HG02970 (cell line): Measurements from ENCODE around the gene RRN3.
"Not testable (repeated sequence)": the region's sequence is repeated elsewhere in the genome, so short reads cannot be mapped to it uniquely, and the experiment has no call there.

ENCODE experiments used
- ATAC-seq: cut with Tn5 transposase; IDR thresholded peaks from one replicate; pipeline ENCODE4 v1.9.1; 2021; ENCODE audit warnings: mild to moderate bottlenecking, moderate library complexity, moderate number of reproducible peaks; ENCODE audit not compliant: unreplicated experiment, low FRiP score

RRN3 gene, protein sequence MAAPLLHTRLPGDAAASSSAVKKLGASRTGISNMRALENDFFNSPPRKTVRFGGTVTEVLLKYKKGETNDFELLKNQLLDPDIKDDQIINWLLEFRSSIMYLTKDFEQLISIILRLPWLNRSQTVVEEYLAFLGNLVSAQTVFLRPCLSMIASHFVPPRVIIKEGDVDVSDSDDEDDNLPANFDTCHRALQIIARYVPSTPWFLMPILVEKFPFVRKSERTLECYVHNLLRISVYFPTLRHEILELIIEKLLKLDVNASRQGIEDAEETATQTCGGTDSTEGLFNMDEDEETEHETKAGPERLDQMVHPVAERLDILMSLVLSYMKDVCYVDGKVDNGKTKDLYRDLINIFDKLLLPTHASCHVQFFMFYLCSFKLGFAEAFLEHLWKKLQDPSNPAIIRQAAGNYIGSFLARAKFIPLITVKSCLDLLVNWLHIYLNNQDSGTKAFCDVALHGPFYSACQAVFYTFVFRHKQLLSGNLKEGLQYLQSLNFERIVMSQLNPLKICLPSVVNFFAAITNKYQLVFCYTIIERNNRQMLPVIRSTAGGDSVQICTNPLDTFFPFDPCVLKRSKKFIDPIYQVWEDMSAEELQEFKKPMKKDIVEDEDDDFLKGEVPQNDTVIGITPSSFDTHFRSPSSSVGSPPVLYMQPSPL

DNA sequence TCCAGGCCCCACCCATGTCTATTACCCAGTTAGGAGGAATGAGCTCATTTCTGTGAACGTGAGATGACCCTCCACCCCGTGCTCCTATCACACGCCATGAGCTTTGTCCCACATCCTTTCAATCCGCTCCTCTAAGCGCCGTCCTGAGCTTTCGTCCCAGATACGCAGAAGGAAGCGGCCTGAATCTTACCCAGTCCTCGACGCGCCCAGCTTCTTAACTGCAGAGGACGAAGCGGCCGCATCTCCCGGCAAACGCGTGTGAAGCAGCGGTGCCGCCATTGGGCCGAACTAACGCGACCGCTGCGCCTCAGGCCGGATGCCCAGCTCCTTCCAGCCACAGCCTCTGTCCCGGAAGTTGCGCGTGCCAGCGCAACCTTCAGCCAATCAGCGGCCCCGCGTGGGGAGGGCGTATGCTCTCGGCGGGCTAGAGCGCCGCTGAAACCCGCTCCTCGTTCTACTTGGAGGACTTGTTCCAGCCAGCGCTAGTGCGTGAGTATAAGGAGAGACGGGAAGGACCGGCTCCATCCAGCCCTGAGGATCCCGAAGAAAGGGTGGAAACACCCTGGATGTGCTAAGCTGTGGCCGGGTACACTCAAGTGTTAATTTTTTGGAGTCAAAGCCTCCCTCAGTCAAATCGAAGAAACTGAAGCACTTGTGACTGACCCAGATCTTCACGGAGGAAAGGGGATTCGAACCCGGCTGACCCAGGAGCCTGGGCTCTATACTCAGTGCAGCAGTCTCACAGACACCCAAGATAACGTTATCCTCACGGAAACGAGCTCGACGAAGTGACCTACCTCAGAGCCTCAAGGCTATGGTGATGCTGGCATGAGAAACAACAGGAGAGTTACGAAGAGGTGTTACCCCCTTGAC lies at the start of gene RRN3:
Gene RRN3 (minus strand): TSS at position 318 of the 873 bp plus-strand sequence. CDS start 39 bp downstream, at position 279.
- ATAC-seq = peak; percentile 93

DNA sequence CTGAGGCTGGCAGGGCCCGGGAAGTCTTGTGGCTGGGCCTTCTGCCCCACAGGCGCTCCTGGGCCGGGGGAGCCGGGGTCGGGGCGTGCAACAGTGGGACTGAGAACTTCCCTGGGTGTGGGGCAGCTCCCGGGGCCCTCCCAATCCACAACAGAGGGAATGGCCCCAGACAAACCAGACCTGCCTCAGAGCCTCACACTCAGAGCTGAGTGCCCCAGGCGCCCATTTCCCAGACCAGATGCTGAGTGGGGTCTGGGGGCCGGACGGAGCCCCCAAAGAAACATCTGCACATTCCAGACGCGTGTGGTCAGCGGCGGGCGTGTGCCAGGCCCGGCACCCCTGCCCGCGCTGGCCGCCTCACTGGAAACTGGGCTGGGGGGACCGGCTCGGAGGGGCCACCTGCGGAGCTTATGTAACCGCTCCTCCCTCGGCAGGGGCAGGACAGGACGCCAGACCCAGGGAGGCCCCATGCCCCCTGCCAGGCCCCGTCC lies 49.6 kb upstream of the RRN3 start:
- ATAC-seq = not testable (repeated sequence)

GRCh38 chr16:15142891-15143600 lies 49.0 kb upstream of the RRN3 start:
- not testable (repeated sequence) for ATAC-seq

DNA sequence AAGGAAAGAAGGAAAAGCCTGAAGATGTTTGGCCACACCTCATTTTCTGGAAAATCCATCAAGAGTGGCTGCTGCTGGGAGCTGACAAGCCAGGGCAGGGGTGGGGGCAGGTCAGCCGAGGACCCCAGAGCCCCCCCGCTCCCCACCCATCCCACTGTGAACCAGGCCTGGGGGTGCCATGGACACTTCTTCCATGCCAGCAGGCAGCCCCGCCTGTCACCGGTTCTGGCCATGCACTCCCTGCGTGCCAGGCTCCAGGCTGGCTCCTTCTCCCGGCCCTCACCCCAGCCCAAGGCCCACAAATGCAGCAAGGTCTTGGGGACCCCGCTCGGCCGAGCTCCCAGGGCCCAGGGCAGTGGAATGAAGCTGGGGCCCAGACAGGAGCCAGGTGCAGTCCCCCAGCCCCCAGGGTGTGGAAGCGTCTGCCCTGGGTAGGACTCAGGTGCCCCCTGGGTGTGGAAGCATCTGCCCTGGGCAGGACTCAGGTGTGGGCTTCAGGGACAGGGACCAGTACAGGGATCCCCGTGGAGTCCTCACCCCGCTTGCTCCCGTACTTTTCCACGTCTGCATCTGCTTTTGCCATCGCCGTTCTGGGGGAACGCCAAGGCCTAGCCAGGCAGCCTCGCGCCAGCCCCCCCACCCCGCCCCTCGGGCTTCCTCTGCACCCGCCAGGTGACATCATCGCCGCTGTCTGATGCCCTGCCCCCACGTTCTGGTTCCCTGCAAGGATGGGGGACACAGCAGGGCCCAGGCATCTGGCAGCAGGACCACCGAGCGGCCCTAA lies 48.2 kb upstream of the RRN3 start:
- ATAC-seq = not testable (repeated sequence)

GRCh38 chr16:15141586-15141985 lies 47.5 kb upstream of the RRN3 start:
- no peak for ATAC-seq

DNA sequence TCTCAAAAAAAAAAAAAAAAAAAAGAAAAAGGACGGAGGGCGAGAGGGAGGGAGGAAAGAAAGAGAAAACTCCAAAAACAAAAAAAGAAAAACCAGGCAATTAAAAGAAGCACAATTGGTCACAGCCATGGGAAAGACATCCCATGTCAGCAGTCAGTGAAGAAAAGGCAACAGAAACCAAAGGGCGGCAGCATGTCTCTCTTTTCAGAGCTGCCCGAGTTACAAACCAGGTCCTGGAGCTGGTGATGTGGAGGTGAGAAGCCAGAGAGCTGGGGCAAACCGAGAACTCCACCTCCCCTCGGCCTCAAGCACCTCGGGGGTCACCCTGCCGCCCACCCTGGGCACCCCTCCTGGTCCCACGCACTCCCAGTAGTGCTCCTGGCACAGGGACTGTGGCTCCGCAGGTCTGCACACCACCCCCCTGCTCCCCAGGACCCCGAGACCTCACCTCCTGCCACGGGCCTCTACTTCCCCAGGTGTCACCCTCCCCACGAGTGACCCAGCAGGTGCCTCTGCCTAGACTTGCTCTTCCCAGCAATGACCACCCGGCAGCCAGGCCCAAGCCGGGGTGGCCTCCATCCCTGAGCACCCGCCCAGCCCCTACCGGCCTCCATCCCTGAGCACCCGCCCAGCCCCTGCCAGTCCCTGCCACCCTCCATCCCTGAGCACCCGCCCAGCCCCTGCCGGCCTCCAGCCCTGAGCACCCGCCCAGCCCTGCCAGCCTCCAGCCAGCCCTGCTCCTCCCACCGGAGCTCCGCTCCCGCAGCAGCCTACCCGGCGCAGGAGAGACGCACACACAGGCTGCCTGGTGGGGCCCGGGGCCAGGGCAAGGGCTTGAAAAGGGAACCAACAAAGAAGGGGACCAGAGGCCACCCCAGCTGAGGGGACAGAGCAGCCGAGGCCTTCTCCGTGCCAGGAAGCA lies 46.6 kb upstream of the RRN3 start:
- not testable (repeated sequence) for ATAC-seq

GRCh38 chr16:15137514-15137913 lies 43.4 kb upstream of the RRN3 start:
- not testable (repeated sequence) for ATAC-seq

- not testable (repeated sequence) for ATAC-seq
Measured at GRCh38 chr16:15135483-15136360, 41.6 kb upstream of the RRN3 start.

DNA sequence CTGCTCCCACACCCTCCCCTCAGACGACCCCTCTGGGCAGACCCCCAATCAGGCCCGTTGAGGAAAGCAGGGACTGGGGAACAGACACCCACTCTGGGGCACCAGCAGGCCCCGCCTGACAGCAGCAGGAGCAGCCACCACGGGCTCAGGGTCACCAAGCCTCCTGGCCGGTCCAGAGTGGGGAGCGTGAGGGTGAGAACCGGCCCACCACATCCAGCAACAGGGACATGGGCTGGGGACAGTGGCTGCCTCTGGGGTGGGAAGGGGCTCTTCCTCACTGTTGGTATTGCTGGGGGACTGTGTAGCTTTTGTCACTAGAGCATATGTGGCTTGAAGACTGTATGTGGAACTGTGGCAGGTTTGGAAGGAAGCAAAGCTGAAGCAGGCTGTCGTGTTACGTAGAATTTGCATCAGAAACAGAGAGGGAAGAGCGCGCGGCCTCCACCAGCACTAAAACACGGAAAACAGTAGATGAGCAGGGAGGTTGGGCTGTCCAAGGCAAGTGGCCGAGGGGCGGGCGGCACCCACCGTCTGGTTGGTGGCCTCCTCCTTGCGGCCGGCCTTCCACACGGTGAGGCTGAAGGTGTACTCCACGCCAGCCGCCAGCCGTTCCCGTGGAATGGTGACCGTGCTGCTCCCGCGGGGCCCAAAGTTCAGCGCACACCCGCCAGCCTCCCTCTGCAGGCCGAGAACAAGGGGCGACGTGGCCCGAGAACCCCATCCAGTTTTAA lies 40.8 kb upstream of the RRN3 start:
- ATAC-seq = not testable (repeated sequence)

DNA sequence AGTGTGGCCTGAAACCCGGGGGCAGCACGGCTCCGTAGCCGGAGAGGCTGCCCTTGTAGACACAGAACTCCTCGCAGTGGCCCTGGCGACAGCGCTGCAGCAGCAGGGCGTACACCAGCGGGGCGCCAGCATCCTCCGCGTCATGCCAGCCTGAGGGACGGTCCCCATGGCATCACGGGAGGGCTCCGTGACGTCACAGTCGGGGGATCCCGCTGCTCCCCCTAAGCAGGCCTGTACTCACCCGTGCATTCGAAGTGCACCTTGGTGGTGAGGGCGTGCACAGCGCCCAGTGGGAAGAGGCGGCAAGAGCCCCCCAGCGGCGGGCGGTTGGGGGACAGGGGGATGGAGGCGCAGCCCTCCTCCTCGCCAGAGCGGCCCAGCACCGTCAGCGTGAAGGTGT lies 39.5 kb upstream of the RRN3 start:
- ATAC-seq = not testable (repeated sequence)

GRCh38 chr16:15132719-15133428 lies 38.8 kb upstream of the RRN3 start:
- not testable (repeated sequence) for ATAC-seq

- ATAC-seq = not testable (repeated sequence)
Measured at GRCh38 chr16:15130943-15131700, 37.0 kb upstream of the RRN3 start.

DNA sequence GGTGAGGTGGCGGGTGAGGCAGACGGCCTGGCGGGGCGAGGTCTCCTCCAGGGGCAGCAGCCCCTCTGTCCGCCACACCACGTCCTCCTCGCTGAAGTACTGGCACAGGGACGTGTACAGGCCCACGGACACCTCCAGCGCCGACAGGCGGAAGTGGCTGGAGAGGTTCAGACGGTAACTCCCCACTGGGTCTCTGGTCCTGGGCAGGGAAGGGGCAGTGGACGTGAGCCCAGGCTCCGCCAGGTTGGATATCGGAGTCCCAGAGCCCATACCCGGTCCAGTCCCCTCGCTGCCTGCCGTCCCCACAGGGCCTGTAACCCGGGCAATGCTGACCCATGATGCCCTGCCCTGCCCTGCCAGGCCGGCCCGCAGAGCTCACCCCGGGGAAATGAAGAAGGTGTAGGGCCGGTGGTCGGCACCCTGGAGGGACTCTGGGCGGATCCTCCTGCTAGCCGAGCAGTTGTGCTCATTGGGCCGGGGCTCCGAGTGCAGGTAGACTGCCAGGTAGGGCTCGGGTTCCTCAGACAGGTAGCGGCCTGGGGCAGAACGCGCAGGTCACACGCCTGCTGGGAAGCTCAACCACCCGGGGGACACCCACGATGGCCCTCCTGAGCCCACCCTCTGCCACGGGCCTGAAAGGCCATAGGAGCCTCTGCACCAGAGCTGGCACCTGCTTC lies 36.3 kb upstream of the RRN3 start:
- not testable (repeated sequence) for ATAC-seq

DNA sequence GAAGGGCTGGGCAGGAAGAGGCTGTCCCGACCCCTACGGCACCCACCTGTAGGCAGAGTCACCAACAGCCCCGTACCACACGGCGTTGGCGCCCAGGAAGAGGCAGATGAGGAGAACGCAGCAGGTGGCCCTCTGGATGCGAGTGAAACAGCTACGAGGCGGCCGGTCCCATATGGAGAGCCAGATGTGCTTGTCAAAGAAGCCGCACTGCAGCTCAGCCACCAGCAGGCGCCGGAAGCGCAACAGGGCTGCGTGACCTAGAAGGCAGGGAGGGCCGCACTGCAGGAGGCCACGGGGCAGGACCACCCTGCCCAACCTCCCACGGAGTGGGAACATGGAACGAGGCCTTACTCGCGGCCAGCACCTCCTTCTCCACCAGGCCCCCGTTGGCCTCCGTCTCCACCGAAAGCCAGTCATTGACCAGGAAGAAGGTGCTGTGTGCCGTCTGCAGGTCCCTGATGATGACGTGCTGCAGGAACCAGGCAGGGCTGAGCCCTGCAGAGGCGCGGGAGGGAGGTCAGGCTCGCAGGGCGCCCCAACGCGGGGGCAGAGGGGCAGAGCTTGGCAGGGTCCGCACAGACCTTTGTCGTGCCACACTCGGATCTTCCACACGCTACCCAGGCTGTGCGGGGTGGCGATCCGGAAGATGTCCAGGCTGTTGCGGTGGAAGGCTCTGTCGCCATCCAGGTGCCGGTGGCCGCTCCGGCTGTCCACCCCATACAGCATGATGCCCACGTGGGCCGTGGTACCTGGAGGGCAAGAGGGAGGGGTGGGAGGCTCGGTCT lies 33.8 kb upstream of the RRN3 start:
- ATAC-seq = not testable (repeated sequence)
